Measurements from ENCODE around the gene CDH12. TPM values are rescaled to one million over a fixed set of nuclear protein-coding genes. Genes with fewer than 3 reads are reported as not detected.

Gene CDH12
- total and polyA plus RNA-seq, 2 experiments from 2014 or later = 0.09 to 0.97 TPM

GRCh38 chr5:21773456-21773855, 1079.7 kb downstream of the CDH12 start:
- no peak overlapping the region for H3K27ac ChIP-seq
- H3K4me1 ChIP-seq (ENCODE audit: low read depth) = no peaks in the 10 kb centered on the region
- no peaks in the 10 kb centered on the region for H3K36me3 ChIP-seq
- H3K9me3 ChIP-seq (ENCODE audit: low read depth) = no peaks in the 10 kb centered on the region
- TF ChIP-seq, protein P1, sequence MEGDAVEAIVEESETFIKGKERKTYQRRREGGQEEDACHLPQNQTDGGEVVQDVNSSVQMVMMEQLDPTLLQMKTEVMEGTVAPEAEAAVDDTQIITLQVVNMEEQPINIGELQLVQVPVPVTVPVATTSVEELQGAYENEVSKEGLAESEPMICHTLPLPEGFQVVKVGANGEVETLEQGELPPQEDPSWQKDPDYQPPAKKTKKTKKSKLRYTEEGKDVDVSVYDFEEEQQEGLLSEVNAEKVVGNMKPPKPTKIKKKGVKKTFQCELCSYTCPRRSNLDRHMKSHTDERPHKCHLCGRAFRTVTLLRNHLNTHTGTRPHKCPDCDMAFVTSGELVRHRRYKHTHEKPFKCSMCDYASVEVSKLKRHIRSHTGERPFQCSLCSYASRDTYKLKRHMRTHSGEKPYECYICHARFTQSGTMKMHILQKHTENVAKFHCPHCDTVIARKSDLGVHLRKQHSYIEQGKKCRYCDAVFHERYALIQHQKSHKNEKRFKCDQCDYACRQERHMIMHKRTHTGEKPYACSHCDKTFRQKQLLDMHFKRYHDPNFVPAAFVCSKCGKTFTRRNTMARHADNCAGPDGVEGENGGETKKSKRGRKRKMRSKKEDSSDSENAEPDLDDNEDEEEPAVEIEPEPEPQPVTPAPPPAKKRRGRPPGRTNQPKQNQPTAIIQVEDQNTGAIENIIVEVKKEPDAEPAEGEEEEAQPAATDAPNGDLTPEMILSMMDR (IDR thresholded peaks at IDR 0.05; ENCODE audit: low read depth, low read length) = no peak
- no peak for DNase-seq (ENCODE audit: low read depth in 1 of 2, low spot score in 1 of 2)
- H3K4me3 ChIP-seq = no peak overlapping the region
- no peaks in the 10 kb centered on the region for H3K27me3 ChIP-seq

- Histone ChIP-seq H3K27ac (no peak overlapping the region), H3K4me3 (no peak overlapping the region), H3K4me1 (ENCODE audit: low read depth) (no peaks in the 10 kb centered on the region), H3K27me3 (no peaks in the 10 kb centered on the region), H3K9me3 (ENCODE audit: low read depth) (no peaks in the 10 kb centered on the region), H3K36me3 (no peaks in the 10 kb centered on the region)
- TF ChIP-seq, protein P1 (IDR thresholded peaks at IDR 0.05; ENCODE audit: low read depth, low read length) = no peak
- DNase-seq (ENCODE audit: low read depth in 1 of 2, low spot score in 1 of 2) = no peak
Measured at GRCh38 chr5:21765406-21765805, 1087.7 kb downstream of the CDH12 start.

DNA sequence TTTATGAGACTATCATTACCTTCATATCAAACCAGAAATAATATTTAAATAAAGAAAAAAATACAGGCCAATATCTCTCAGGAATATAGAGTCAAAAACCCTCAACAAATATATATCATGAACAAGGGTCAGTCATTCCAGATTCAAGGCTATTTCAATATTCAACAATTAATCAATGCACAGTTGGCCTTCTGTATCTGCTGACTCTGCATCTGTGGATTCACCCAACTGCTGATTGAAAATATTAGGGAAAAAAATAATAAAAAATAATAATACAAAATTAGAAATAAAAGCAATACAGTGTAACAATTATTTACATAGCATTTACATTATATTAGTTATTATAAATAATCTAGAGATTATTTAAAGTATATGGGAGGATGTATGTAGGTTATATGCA, 1114.0 kb downstream of the CDH12 start:
- Histone ChIP-seq H3K36me3 (no peaks in the 10 kb centered on the region), H3K9me3 (ENCODE audit: low read depth) (no peaks in the 10 kb centered on the region), H3K4me1 (ENCODE audit: low read depth) (no peaks in the 10 kb centered on the region), H3K27ac (no peak overlapping the region), H3K27me3 (no peaks in the 10 kb centered on the region), H3K4me3 (no peak overlapping the region)
- TF ChIP-seq, protein P1 (IDR thresholded peaks at IDR 0.05; ENCODE audit: low read depth, low read length) = no peak
- no peak for DNase-seq (ENCODE audit: low read depth in 1 of 2, low spot score in 1 of 2)

DNA sequence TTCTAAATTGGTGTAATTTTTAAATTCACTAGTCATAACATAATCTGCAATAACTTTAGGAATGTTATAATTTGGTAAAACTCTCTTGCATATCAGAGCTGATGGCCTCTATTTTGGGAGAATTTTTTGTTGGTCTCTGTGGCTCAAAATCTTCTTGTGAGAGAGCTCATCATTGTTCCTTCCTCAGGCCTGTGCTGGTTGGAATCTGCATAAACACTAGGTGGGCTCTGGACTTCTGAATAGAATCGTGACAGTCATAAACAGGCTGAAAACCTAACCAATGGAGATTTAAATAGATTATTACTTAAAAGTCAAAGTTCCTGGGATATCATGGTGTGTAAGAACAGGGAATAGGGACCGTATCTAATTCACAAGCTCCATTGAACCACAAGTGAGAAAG, 1129.6 kb downstream of the CDH12 start:
- no peaks in the 10 kb centered on the region for H3K36me3 ChIP-seq
- no peak overlapping the region for H3K27ac ChIP-seq
- no peak overlapping the region for H3K4me3 ChIP-seq
- no peaks in the 10 kb centered on the region for H3K4me1 ChIP-seq (ENCODE audit: low read depth)
- no peak for DNase-seq (ENCODE audit: low read depth in 1 of 2, low spot score in 1 of 2)
- H3K9me3 ChIP-seq (ENCODE audit: low read depth) = no peaks in the 10 kb centered on the region
- TF ChIP-seq, protein P1 (IDR thresholded peaks at IDR 0.05; ENCODE audit: low read depth, low read length) = no peak
- H3K27me3 ChIP-seq = no peaks in the 10 kb centered on the region

GRCh38 chr5:21711866-21712758, 1141.0 kb downstream of the CDH12 start:
- Histone ChIP-seq H3K9me3 (ENCODE audit: low read depth) (no peaks in the 10 kb centered on the region), H3K4me3 (no peak overlapping the region), H3K27ac (no peak overlapping the region), H3K4me1 (ENCODE audit: low read depth) (no peaks in the 10 kb centered on the region), H3K36me3 (no peaks in the 10 kb centered on the region), H3K27me3 (no peaks in the 10 kb centered on the region)
- peak in 1 of 2 donors; percentile 14 for DNase-seq (ENCODE audit: low read depth in 1 of 2, low spot score in 1 of 2)
- TF ChIP-seq, protein P1 (IDR thresholded peaks at IDR 0.05; ENCODE audit: low read depth, low read length) = no peak
